Fibroblast of villous mesenchyme (primary cell): ENCODE measurements around the gene MMP19. TPM values are rescaled to one million over a fixed set of nuclear protein-coding genes. Genes with fewer than 3 reads are reported as not detected.
"Not testable (repeated sequence)": the region's sequence is repeated elsewhere in the genome, so short reads cannot be mapped to it uniquely, and the experiment has no call there.

Experiments
- DNase-seq: peaks from one replicate; pipeline ENCODE4 v3.0.0-alpha.2; 2010; ENCODE audit warnings: low read depth
- H3K4me3 ChIP-seq: 2 replicates; pipeline ENCODE4 v1.5.1; 2011; ENCODE audit warnings: low read depth, mild to moderate bottlenecking, low read length
- CTCF ChIP-seq: IDR thresholded peaks from 2 replicates; pipeline ENCODE4 v1.5.1; 2012; ENCODE audit warnings: low read depth, mild to moderate bottlenecking, low read length; ENCODE audit not compliant: insufficient read depth
- total RNA-seq: library from RNA; depleted of rRNA; stranded (reverse); fragments of >200 nt; gene quantifications from 2 replicates; pipeline ENCODE4 v1.2.3, GENCODE V29; 2012

MMP19 gene
- total RNA-seq, 1 donor: 9.1 TPM

DNA sequence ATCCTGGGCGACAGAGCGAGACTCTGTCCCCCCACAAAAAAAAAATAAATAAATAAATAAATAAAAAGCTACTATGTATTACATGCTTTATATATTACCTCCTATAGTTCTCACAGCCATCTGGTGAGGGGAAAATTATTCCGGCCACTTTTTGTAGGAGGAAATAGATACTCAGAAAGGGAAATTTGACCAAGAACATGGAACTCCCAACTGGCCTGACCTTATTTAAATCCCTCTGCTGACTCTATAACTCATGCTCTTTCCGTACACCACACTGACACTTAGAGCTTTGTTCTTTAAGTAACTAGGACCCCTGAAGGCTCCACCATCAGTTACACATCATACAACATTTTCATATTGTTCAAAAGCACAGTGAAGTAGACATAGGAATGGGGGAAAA lies 2.2 kb upstream of the MMP19 start:
- no peak overlapping the region for H3K4me3 ChIP-seq
- no peak for TF ChIP-seq CTCF
- DNase-seq: no peak

DNA sequence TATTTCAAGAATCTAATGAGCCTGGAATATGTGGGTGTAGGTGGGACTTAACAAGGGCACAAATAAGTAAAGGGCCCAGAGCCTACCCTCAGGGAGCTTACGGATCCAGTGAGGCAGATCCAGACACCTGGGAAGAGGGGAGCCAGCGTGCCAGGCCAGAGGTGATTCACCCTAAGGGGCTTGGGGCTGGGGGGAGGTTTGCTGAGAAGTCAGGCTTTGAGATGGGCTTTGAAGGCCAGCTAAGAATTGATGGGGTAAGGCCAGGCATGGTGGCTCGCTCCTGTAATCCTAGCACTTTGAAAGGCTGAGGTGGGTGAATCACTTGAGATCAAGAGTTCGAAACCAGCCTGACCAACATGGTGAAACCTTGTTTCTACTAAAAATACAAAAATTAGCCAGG lies 695 bp upstream of the MMP19 start:
- no peak for DNase-seq
- TF ChIP-seq CTCF: no peak
- H3K4me3 ChIP-seq: no peak overlapping the region

DNA sequence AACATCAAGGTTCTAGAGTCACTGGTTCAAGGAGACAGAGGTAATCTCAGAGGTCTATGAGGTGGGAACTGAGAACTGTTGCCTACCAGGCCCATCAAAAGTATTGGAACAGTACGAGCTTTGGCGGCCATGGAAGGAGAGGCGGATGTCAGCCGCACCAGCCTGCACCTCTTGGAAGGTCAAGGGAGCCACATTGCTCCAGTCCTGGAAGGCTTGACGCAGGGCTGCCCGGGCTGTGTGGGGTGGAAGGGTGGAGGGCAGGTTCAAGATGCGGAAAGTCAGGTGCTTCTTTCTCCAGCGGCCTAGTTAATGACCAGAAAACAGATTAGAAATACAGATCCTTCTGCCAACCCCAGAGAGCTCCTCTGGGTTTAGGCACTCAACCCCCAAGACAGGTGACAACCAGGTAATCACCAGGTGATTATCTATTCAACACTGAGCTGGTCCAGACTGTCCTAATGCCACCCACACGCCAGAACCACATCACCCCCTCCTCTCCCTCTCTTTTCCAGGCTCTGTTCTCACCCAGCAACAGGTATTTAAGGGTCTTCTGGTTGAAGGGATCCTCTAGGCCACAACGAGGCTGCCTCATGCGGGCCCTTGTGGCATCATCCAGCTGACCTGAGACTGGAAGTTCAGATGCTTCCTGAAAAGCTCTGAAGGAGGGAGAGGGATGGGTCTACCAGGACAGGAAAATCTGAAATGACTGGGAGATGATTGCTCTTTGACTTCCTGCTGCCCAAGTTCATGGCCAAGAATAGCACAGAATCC lies 2.0 kb downstream of the MMP19 start:
- no peak overlapping the region for H3K4me3 ChIP-seq
- TF ChIP-seq CTCF: no peak
- no peak for DNase-seq

GRCh38 chr12:55839345-55840140 lies 3.2 kb downstream of the MMP19 start:
- H3K4me3 ChIP-seq: no peak overlapping the region
- no peak for DNase-seq
- TF ChIP-seq CTCF: no peak

GRCh38 chr12:55838361-55838760 lies 4.4 kb downstream of the MMP19 start:
- TF ChIP-seq CTCF: no peak
- H3K4me3 ChIP-seq: no peak overlapping the region
- no peak for DNase-seq

- H3K4me3 ChIP-seq, DNase-seq: not testable (repeated sequence)
These were observed 8.3 kb downstream of the MMP19 start for GRCh38 chr12:55834400-55834799.

DNA sequence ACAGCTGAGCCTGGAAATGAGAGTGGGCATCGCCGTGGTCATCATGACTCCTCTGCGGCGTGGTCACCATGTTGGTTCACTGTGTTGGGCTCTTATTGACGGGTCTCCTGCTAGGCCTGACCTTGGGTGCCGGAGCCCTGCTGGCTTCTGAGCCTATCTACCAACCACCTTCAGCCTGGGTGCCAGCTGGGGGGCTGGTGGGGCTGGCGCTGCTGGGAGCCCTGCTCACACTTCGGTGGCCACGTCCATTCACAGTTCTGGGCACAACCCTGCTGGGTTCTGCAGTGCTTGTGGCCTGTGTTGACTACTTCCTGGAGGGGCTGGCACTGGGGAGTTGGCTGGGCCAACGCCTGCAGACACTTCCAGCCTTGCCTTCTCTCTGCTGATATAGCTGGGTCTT lies 9.7 kb downstream of the MMP19 start:
- no peak for TF ChIP-seq CTCF
- DNase-seq: no peak
- no peak overlapping the region for H3K4me3 ChIP-seq
